GM21528 (cell line): ENCODE results near the gene LRRC32.

Experiments
- ATAC-seq: cut with Tn5 transposase; IDR thresholded peaks from one replicate; pipeline ENCODE4 v1.9.1; 2021; ENCODE audit warnings: mild to moderate bottlenecking, moderate library complexity; ENCODE audit not compliant: unreplicated experiment, low FRiP score

The LRRC32 gene

DNA sequence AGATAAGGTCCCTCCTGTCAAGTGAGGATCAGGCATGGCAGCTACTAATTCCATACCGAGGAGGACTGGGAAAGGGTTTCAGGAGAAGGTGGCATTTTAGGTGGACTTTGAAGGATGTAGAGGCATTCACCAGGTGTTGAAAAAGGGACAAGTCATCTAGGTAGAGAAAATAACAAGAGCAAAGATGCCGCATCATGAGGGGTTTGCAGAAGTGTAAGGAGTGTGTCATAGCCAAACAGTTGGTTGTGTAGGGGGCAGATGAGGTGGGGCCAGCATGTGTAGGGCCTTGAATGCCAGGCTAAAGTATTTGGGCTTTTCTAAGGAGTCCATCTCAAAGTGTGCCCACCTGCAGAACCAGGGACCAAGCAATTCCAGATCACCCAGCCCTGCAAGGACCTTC, 11.6 kb upstream of the LRRC32 start:
- ATAC-seq = no peak

- no peak for ATAC-seq
Measured at GRCh38 chr11:76680518-76681425, 10.2 kb upstream of the LRRC32 start.

DNA sequence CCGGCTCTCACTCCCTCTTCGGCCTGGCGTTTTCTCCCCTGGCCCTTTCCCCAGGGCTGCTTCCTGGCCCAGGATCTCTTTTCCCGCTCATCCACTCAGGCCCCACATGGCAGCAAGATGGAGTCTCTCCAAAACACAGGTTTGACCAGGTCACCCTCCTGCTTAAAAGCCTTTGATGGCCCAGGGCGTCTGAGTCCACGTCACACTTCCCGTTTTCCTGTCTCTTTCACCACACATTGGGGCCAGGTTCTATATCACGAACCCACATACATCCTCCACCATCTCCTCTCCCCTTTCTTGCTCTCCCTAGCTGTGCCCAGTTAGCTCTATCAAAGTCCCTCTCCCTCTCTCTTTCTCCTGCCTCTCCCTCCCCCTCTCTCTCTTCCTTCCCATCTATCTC, 7.8 kb upstream of the LRRC32 start:
- no peak for ATAC-seq

DNA sequence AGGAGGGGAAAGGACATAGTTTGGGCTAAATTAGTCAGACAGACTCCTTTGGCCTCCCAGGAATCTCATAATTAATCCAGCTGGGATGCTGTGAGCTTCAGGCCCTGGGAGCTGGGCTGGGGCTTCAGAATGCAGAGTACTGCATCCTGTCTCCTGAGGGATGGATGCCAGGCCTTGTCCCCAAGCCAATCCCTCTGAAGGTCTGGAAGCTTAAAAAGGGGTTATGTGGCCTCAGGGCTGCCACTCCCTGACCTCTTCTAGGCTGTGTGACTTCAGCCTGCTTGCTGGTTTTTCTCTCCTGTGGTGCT, 6.9 kb upstream of the LRRC32 start:
- ATAC-seq = no peak

- no peak for ATAC-seq
Measured at GRCh38 chr11:76676636-76677457, 6.3 kb upstream of the LRRC32 start.

- ATAC-seq = peak; percentile 27
Measured at GRCh38 chr11:76674517-76675400, 4.2 kb upstream of the LRRC32 start.

GRCh38 chr11:76673176-76674142, 2.9 kb upstream of the LRRC32 start:
- peak; percentile 10 for ATAC-seq

DNA sequence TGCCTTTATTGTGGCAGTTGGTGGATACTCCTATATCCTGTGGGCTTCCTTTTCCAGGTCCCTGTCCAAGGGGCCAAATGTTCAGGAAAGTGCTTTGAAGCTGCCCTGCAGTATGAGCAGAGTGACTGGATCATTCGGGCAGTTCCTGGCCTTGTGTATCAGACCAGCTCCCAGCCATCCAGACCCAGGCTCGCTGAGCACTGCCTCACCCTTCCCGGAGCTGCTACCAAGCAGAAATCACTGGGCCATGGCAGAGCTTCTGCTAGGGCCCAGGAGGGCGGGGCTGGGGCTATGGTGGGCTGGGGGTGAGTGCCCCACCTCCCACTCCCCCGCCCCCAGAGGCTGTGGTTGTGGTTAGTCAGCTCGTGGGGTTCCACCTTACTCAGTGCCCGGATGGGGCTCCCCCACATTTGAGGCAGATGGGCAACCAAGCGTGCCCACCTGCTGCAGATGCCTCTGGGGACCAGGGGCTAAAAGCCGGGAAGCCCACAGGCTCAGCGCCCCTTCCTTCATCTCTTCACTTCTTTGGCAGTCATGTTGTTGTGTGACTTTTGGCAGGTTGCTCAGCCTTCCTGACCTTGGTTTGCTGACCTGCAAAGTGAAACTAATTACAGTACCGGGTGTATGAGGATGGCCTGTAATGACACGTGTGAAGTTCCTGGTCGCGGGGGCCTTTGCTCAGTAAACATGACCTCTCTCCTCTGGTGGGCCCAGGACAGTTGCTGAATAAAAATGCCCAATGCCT, 2.1 kb upstream of the LRRC32 start:
- peak; percentile 48 for ATAC-seq

DNA sequence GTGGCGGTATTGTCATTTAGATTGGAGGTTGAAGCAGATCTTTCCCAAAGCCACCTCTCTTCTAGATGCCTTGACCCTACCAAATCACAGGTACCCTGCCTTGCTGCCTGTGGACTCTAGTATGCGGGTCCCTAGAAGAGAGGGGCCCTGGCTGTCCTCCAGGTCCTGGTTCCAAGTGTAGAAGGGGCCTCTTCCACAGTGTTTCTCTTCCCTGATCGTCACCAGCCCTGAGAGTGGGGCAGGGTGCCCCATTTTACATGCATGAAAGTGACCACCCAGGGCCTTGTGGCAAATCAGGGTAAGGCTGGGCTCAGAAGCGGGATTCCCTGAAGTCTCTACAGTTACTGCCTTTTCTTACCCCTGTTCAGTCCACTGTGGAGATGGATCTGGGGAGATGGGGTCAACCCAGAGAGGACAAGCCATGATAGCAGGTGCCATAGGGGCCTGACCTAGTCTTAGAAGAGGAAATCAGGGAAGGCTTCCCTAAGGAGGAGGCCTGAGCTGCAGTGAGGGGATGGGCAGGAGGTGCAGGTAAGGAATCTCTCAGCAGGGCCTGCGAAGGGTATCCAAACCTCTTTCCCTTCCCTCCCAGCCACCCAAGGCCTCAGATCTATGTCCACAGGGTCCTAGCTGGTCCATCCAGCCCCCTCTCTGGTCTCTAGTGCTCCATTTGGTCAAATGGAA, 1.2 kb upstream of the LRRC32 start:
- ATAC-seq = no peak

GRCh38 chr11:76671237-76671592, 668 bp upstream of the LRRC32 start:
- no peak for ATAC-seq

GRCh38 chr11:76669901-76670484, 554 bp downstream of the LRRC32 start:
- ATAC-seq = no peak

GRCh38 chr11:76668362-76669155, 2.0 kb downstream of the LRRC32 start:
- ATAC-seq = no peak

DNA sequence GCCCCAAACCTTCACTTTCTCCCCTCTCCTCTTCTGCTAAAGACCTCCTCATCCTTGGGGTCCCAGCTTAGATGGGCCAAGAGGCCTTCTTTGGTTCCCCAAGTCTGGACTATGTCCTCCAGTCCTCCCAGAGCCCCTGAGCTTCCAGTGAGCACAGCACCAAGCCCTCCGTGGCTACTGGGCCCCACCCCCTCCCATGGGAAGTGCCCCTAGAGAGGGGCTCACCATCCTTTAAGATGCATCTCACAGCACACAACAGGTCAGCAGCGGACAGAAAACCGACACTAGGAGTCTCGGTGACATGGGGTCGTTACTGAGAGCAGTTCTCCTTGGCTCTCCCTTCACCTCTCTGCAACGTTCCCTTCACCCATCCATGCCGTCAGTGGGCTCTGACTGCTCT, 2.7 kb downstream of the LRRC32 start:
- no peak for ATAC-seq

GRCh38 chr11:76667271-76667818, 3.2 kb downstream of the LRRC32 start:
- ATAC-seq = no peak

- no peak for ATAC-seq
Measured at GRCh38 chr11:76666830-76667229, 3.7 kb downstream of the LRRC32 start.

DNA sequence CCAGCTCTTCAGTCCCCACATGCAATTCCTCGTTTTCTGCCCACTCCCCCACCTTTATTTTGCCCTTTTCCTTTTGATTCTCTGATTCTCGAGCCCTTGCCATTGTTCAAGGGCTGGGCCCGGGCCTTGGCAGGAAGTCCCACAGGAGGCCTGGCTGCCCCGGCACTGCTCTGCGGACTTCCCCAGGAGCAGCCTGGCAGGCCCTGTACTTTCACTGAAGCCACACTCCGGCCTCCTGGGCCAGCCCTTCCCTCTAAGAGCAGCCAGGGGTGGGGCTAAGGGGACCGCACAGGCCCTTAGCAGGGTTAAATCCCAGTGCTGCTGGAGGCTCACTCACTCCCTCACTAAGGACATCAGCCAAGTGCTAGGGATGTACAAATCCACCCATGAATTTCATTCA, 4.1 kb downstream of the LRRC32 start:
- no peak for ATAC-seq

- ATAC-seq = no peak
Measured at GRCh38 chr11:76665921-76666351, 4.6 kb downstream of the LRRC32 start.
